T-cell (primary cell): Measurements from ENCODE around the gene CHMP4A. TPM values are rescaled to one million over a fixed set of nuclear protein-coding genes. Genes with fewer than 3 reads are reported as not detected.

ENCODE experiments used
- ATAC-seq, 4 experiments: fragments of 200-7000 bp in 3 of 4; fragments of 150-1000 bp in 1 of 4; cut with Tn5 transposase; replicated peaks in 1 of 4; 1 replicate in 3 of 4; 2 replicates in 1 of 4; pipeline ENCODE4 v1.10.0; 2021; ENCODE audit warnings: moderate library complexity in 3 of 4, mild to moderate bottlenecking in 2 of 4, moderate number of reproducible peaks in 1 of 4
- CTCF ChIA-PET, 2 donors: fragments of 300-600 bp; sonication (Branson Sonifier 250); formaldehyde crosslinking; loops; one replicate each; lab custom pipeline; 2022; ENCODE audit warnings: antibody characterized with exemption in 2 of 2; lab: Charles Lee
- POLR2A ChIA-PET, 2 donors: fragments of 300-600 bp; sonication (Branson Sonifier 250); formaldehyde crosslinking; loops; one replicate each; lab custom pipeline; 2022; ENCODE audit warnings: antibody characterized with exemption in 2 of 2; lab: Charles Lee
- DNase-seq, 35 experiments: peaks; one replicate each; pipeline versions ENCODE4 v3.0.0 to v3.0.0-alpha.2; 2013 to 2023
- H3K27ac ChIP-seq: one replicate; pipeline ENCODE4 v1.5.1; 2013; ENCODE audit warnings: low read length
- H3K27me3 ChIP-seq, 2 experiments: replicated peaks in 1 of 2; 1 replicate in 1 of 2; 2 replicates in 1 of 2; pipeline versions ENCODE4 v1.6.1 to v1.7.0; 2013; ENCODE audit warnings: low read length in 1 of 2, mixed read lengths in 1 of 2; ENCODE audit not compliant: control insufficient read depth in 2 of 2, insufficient read depth in 2 of 2; ENCODE audit errors: extremely low read depth in 1 of 2
- H3K36me3 ChIP-seq, 2 donors: 1 replicate in 1 of 2; 2 replicates in 1 of 2; pipeline versions ENCODE4 v1.6.1 to v1.7.0; 2013; ENCODE audit warnings: low read length in 1 of 2; ENCODE audit not compliant: control insufficient read depth in 2 of 2, insufficient read depth in 1 of 2; ENCODE audit errors: extremely low read depth in 1 of 2
- H3K4me1 ChIP-seq, 2 experiments: 1 replicate in 1 of 2; 2 replicates in 1 of 2; pipeline versions ENCODE4 v1.6.1 to v1.7.0; 2013; ENCODE audit warnings: low read length in 2 of 2, mixed read lengths in 1 of 2; ENCODE audit not compliant: insufficient read depth in 2 of 2, control insufficient read depth in 1 of 2; ENCODE audit errors: extremely low read depth in 1 of 2
- H3K4me3 ChIP-seq, 2 donors: 1 replicate in 1 of 2; 2 replicates in 1 of 2; pipeline versions ENCODE4 v1.5.1 to v1.7.0; 2013; ENCODE audit warnings: mild to moderate bottlenecking in 2 of 2, low read length in 1 of 2, moderate library complexity in 1 of 2; ENCODE audit not compliant: control insufficient read depth in 1 of 2; ENCODE audit errors: extremely low read depth in 1 of 2
- H3K9me3 ChIP-seq: 2 replicates; pipeline ENCODE4 v1.7.0; 2013
- H3K27ac Mint-ChIP-seq, 2 donors: one replicate each; pipeline ENCODE4 v1.8.0; 2020 to 2021; ENCODE audit warnings: mild to moderate bottlenecking in 2 of 2, mixed read lengths in 2 of 2
- H3K27me3 Mint-ChIP-seq, 2 donors: one replicate each; pipeline ENCODE4 v1.8.0; 2021 to 2022; ENCODE audit warnings: mixed read lengths in 2 of 2
- H3K36me3 Mint-ChIP-seq: one replicate; pipeline ENCODE4 v1.8.0; 2021; ENCODE audit warnings: mixed read lengths
- H3K4me1 Mint-ChIP-seq, 3 donors: one replicate each; pipeline ENCODE4 v1.8.0; 2020 to 2022; ENCODE audit warnings: mixed read lengths in 3 of 3, mild to moderate bottlenecking in 1 of 3
- H3K4me3 Mint-ChIP-seq, 3 donors: one replicate each; pipeline ENCODE4 v1.8.0; 2020 to 2022; ENCODE audit warnings: mild to moderate bottlenecking in 3 of 3, mixed read lengths in 3 of 3, moderate library complexity in 3 of 3
- H3K9me3 Mint-ChIP-seq, 3 donors: one replicate each; pipeline ENCODE4 v1.8.0; 2020 to 2022; ENCODE audit warnings: mixed read lengths in 3 of 3
- WGBS: methylation state at CpG from one replicate; pipeline ENCODE4 v1.1.5; 2013; ENCODE audit warnings: missing lambda C conversion rate; ENCODE audit not compliant: insufficient coverage; 5-methylcytosine and 5-hydroxymethylcytosine counted together
- total RNA-seq, 35 experiments: library from RNA in 6 of 35; stranded (reverse) in 6 of 35; fragments of 120-200 nt in 1 of 35; gene quantifications; one replicate each; pipeline versions ENCODE4 v1.2.1 to v1.2.4 and lab custom pipeline; 2013 to 2026

The CHMP4A gene
- total RNA-seq, 5 donors from 2014 or later (not counting 1 experiment from before 2014, with no cell fraction given), result 81.9 to 99.6 (median 92.8) TPM

- H3K27ac Mint-ChIP-seq, result peak overlapping the region; percentile 59 to 72
- DNase-seq (no peak), ATAC-seq (no peak)
- H3K27ac ChIP-seq, result no peak overlapping the region
- no peaks in the 10 kb centered on the region for H3K27me3 ChIP-seq
- peaks cover 26% of the 10 kb centered on the region for H3K36me3 Mint-ChIP-seq
- no peaks in the 10 kb centered on the region for H3K27me3 Mint-ChIP-seq
- peaks cover 3 to 30% of the 10 kb centered on the region in 2 experiments for H3K4me1 ChIP-seq
- POLR2A ChIA-PET, result interaction anchor here in 1 of 2 donors (0.6 to 0.8 kb wide), 2 partner anchors 26 to 36 kb away, joined by 3 to 7 read pairs; partner anchors contain the start of gene IRF9
- H3K4me3 ChIP-seq, result no peak overlapping the region
- peaks cover 28 to 38% (median 30%) of the 10 kb centered on the region in 3 donors for H3K4me1 Mint-ChIP-seq
- H3K9me3 ChIP-seq, result no peaks in the 10 kb centered on the region
- peak overlapping the region; percentile 70 to 89 (median 86) for H3K4me3 Mint-ChIP-seq
- 100% methylated on average over 3 of the region's 10 CpGs for WGBS
- peaks cover 20 to 61% of the 10 kb centered on the region in 2 donors for H3K36me3 ChIP-seq
- H3K9me3 Mint-ChIP-seq, result no peaks in the 10 kb centered on the region
- CTCF ChIA-PET, result no interaction called here
Measured at GRCh38 chr14:24186831-24187538, 26.3 kb downstream of the CHMP4A start.

GRCh38 chr14:24185741-24186140 is 27.5 kb downstream of the CHMP4A start:
- WGBS, result 96% methylated on average over 10 of the region's 11 CpGs
- peaks cover 25% of the 10 kb centered on the region for H3K36me3 Mint-ChIP-seq
- H3K27me3 ChIP-seq, result no peaks in the 10 kb centered on the region
- POLR2A ChIA-PET, result interaction anchor here in 1 of 2 donors (0.9 kb wide), 1 partner anchor 10 kb away, joined by 3 read pairs; the partner anchor contains the start of gene TM9SF1
- H3K4me3 ChIP-seq, result no peak overlapping the region
- no peaks in the 10 kb centered on the region for H3K27me3 Mint-ChIP-seq
- peaks cover 3 to 30% of the 10 kb centered on the region in 2 experiments for H3K4me1 ChIP-seq
- H3K4me3 Mint-ChIP-seq, result no peak overlapping the region
- H3K9me3 Mint-ChIP-seq, result no peaks in the 10 kb centered on the region
- DNase-seq (no peak), ATAC-seq (no peak)
- H3K27ac Mint-ChIP-seq, result no peak overlapping the region
- H3K27ac ChIP-seq, result no peak overlapping the region
- H3K9me3 ChIP-seq, result no peaks in the 10 kb centered on the region
- H3K4me1 Mint-ChIP-seq, result peaks cover 23 to 30% (median 27%) of the 10 kb centered on the region in 3 donors
- peaks cover 24 to 67% of the 10 kb centered on the region in 2 donors for H3K36me3 ChIP-seq
- CTCF ChIA-PET, result interaction anchor here in 1 of 2 donors (0.6 to 0.7 kb wide), 2 partner anchors 24 to 41 kb away, joined by 3 read pairs; partner anchors contain the start of gene IRF9

GRCh38 chr14:24185026-24185425 is 28.3 kb downstream of the CHMP4A start:
- ATAC-seq (no peak), DNase-seq (no peak)
- Mint-ChIP-seq H3K4me1 (peaks cover 23 to 29% (median 27%) of the 10 kb centered on the region in 3 donors), H3K9me3 (no peaks in the 10 kb centered on the region), H3K36me3 (peaks cover 30% of the 10 kb centered on the region), H3K27ac (no peak overlapping the region), H3K27me3 (no peaks in the 10 kb centered on the region), H3K4me3 (no peak overlapping the region)
- CTCF ChIA-PET, result interaction anchor here in 1 of 2 donors (0.5 kb wide), 1 partner anchor 554 kb away, joined by 3 read pairs; no protein-coding TSS in a partner anchor
- H3K27ac ChIP-seq, result no peak overlapping the region
- peaks cover 28 to 67% of the 10 kb centered on the region in 2 donors for H3K36me3 ChIP-seq
- no peak overlapping the region for H3K4me3 ChIP-seq
- 96% methylated on average over 5 of the region's 7 CpGs for WGBS
- peaks cover 3 to 30% of the 10 kb centered on the region in 2 experiments for H3K4me1 ChIP-seq
- POLR2A ChIA-PET, result interaction anchor here (0.7 to 0.9 kb wide), 2 partner anchors 10 to 14 kb away, joined by 3 to 5 read pairs; partner anchors contain the start of gene TM9SF1 (in 1 of the 2)
- H3K27me3 ChIP-seq, result no peaks in the 10 kb centered on the region
- no peaks in the 10 kb centered on the region for H3K9me3 ChIP-seq

GRCh38 chr14:24184104-24184970 is 29.0 kb downstream of the CHMP4A start:
- Histone ChIP-seq H3K9me3 (no peaks in the 10 kb centered on the region), H3K4me1 (peaks cover 3 to 27% of the 10 kb centered on the region in 2 experiments), H3K27me3 (no peaks in the 10 kb centered on the region), H3K4me3 (no peak overlapping the region), H3K27ac (no peak overlapping the region), H3K36me3 (peaks cover 32 to 74% of the 10 kb centered on the region in 2 donors)
- peaks cover 35% of the 10 kb centered on the region for H3K36me3 Mint-ChIP-seq
- H3K27ac Mint-ChIP-seq, result no peak overlapping the region
- no peak for DNase-seq
- peaks cover 21 to 25% (median 24%) of the 10 kb centered on the region in 3 donors for H3K4me1 Mint-ChIP-seq
- CTCF ChIA-PET, result interaction anchor here (0.5 to 1.1 kb wide), 2 partner anchors 23 to 553 kb away, joined by 3 to 4 read pairs; no protein-coding TSS in a partner anchor
- POLR2A ChIA-PET, result interaction anchor here (0.6 to 0.9 kb wide), 3 partner anchors 11 to 27 kb away, joined by 3 to 5 read pairs (median 3); partner anchors contain the start of gene TM9SF1 (in 1 of the 2)
- WGBS, result 97% methylated on average over 14 of the region's 19 CpGs
- no peak for ATAC-seq
- H3K9me3 Mint-ChIP-seq, result no peaks in the 10 kb centered on the region
- no peaks in the 10 kb centered on the region for H3K27me3 Mint-ChIP-seq
- H3K4me3 Mint-ChIP-seq, result no peak overlapping the region

- Mint-ChIP-seq H3K4me3 (no peak overlapping the region), H3K4me1 (peaks cover 12 to 15% (median 13%) of the 10 kb centered on the region in 3 donors), H3K36me3 (peaks cover 39% of the 10 kb centered on the region), H3K27me3 (no peaks in the 10 kb centered on the region), H3K9me3 (no peaks in the 10 kb centered on the region), H3K27ac (no peak overlapping the region)
- DNase-seq, result no peak
- Histone ChIP-seq H3K36me3 (peaks cover 34 to 87% of the 10 kb centered on the region in 2 donors), H3K4me1 (peaks cover 3 to 16% of the 10 kb centered on the region in 2 experiments), H3K27ac (no peak overlapping the region), H3K27me3 (no peaks in the 10 kb centered on the region), H3K4me3 (no peak overlapping the region), H3K9me3 (no peaks in the 10 kb centered on the region)
- no peak for ATAC-seq
- ChIA-PET CTCF (interaction anchor here in 1 of 2 donors (1.1 kb wide), 1 partner anchor 21 kb away, joined by 4 read pairs; no protein-coding TSS in a partner anchor), POLR2A (no interaction called here)
- WGBS, result 98% methylated on average over 9 of the region's 15 CpGs
Measured at GRCh38 chr14:24183014-24183481, 30.2 kb downstream of the CHMP4A start.
